ENCODE data around the gene VSTM4.
A peak's percentile ranks its signal among the peaks of the same experiment; 100 is the strongest.

The VSTM4 gene

GRCh38 chr10:49010865-49011264 is 104.5 kb downstream of the VSTM4 start:
- no peaks in the 10 kb centered on the region for H3K36me3 ChIP-seq
- no peaks in the 10 kb centered on the region for H3K9me3 ChIP-seq
- H3K27ac ChIP-seq = no peak overlapping the region
- DNase-seq = no peak
- TF ChIP-seq CTCF (IDR thresholded peaks at IDR 0.05) = no peak
- H3K4me1 ChIP-seq = peaks cover 0 to 30% (median 19%) of the 10 kb centered on the region in 4 donors
- no peak overlapping the region for H3K4me3 ChIP-seq
- intact Hi-C loops (cut with DNase I; ENCODE audit: low total_unique reads) = no loop called here
- no peaks in the 10 kb centered on the region for H3K27me3 ChIP-seq

GRCh38 chr10:49010295-49010694 is 105.0 kb downstream of the VSTM4 start:
- H3K27me3 ChIP-seq = no peaks in the 10 kb centered on the region
- H3K27ac ChIP-seq = no peak overlapping the region
- H3K4me3 ChIP-seq = no peak overlapping the region
- no peaks in the 10 kb centered on the region for H3K9me3 ChIP-seq
- TF ChIP-seq CTCF (IDR thresholded peaks at IDR 0.05) = no peak
- H3K4me1 ChIP-seq = peaks cover 0 to 30% (median 19%) of the 10 kb centered on the region in 4 donors
- no peak for DNase-seq
- H3K36me3 ChIP-seq = no peaks in the 10 kb centered on the region
- intact Hi-C loops (cut with DNase I; ENCODE audit: low total_unique reads) = no loop called here

- no peaks in the 10 kb centered on the region for H3K36me3 ChIP-seq
- intact Hi-C loops (cut with DNase I; ENCODE audit: low total_unique reads) = no loop called here
- peaks cover 0 to 30% (median 19%) of the 10 kb centered on the region in 4 donors for H3K4me1 ChIP-seq
- H3K27me3 ChIP-seq = no peaks in the 10 kb centered on the region
- no peak overlapping the region for H3K4me3 ChIP-seq
- H3K27ac ChIP-seq = no peak overlapping the region
- DNase-seq = no peak
- no peak for TF ChIP-seq CTCF (IDR thresholded peaks at IDR 0.05)
- H3K9me3 ChIP-seq = no peaks in the 10 kb centered on the region
Observed at GRCh38 chr10:49009199-49009979, 105.9 kb downstream of the VSTM4 start.

- intact Hi-C loops (cut with DNase I; ENCODE audit: low total_unique reads) = no loop called here
- H3K4me1 ChIP-seq = peaks cover 0 to 30% (median 19%) of the 10 kb centered on the region in 4 donors
- H3K27me3 ChIP-seq = no peaks in the 10 kb centered on the region
- no peak overlapping the region for H3K4me3 ChIP-seq
- TF ChIP-seq CTCF (IDR thresholded peaks at IDR 0.05) = no peak
- peak overlapping the region in 1 of 2 donors; percentile 30 for H3K27ac ChIP-seq
- DNase-seq = no peak
- H3K9me3 ChIP-seq = no peaks in the 10 kb centered on the region
- H3K36me3 ChIP-seq = no peaks in the 10 kb centered on the region
Observed at GRCh38 chr10:49008505-49009198, 106.7 kb downstream of the VSTM4 start.

GRCh38 chr10:49008091-49008490 is 107.2 kb downstream of the VSTM4 start:
- Histone ChIP-seq H3K27me3 (no peaks in the 10 kb centered on the region), H3K9me3 (no peaks in the 10 kb centered on the region), H3K4me3 (no peak overlapping the region), H3K36me3 (no peaks in the 10 kb centered on the region), H3K27ac (peak overlapping the region in 1 of 2 donors; percentile 30), H3K4me1 (peaks cover 0 to 29% (median 19%) of the 10 kb centered on the region in 4 donors)
- intact Hi-C loops (cut with DNase I; ENCODE audit: low total_unique reads) = no loop called here
- no peak for TF ChIP-seq CTCF (IDR thresholded peaks at IDR 0.05)
- DNase-seq = no peak

Measured in tibial artery (tissue), 4 donors.